A549 (cell line): ENCODE data around the gene VSTM5. TPM values are rescaled to one million over a fixed set of nuclear protein-coding genes. Genes with fewer than 3 reads are reported as not detected.

Experiments
- polyA plus RNA-seq, 4 experiments: library from polyadenylated mRNA; depleted of rRNA in 3 of 4; stranded (reverse); fragments of >200 nt; fragmentation: RNase III in 1 of 4; extraction: RNeasy Plus Mini Kit Qiagen cat#74134 plus additional on column Dnase treatment in 1 of 4; gene quantifications; 2 replicates in 3 of 4; 3 replicates in 1 of 4; pipeline ENCODE4 v1.2.3, GENCODE V29; 2011 to 2017
- small RNA-seq, 6 experiments: library from RNA; depleted of rRNA; stranded (forward); fragments of <200 nt; gene quantifications; one replicate each; pipeline ENCODE3, GENCODE V24; 2012

VSTM5 gene
- polyA plus RNA-seq, 2 of the 4 experiments (the other 2 are of a cell fraction): 0.04 TPM; not detected in 1

Small RNA genes within 50 kb of the gene (small RNA-seq; reads per million reads assigned to genes)
- gene RF00019: 0 reads per million in 6 experiments

Other genes starting within 250 kb of the VSTM5 start
- gene CEP295, start 188.9 kb downstream of the VSTM5 start, polyA plus RNA-seq (2011; rRNA removed): 12.4 and 17.6 TPM in 2 replicates
- gene CEP295, start 188.9 kb downstream of the VSTM5 start, polyA plus RNA-seq (2017; fragmentation: RNase III; extraction: RNeasy Plus Mini Kit Qiagen cat#74134 plus additional on column Dnase treatment): 5.4 to 5.9 TPM (median 5.5 TPM) in 3 replicates
- gene TAF1D, start 109.1 kb downstream of the VSTM5 start, polyA plus RNA-seq (2011; rRNA removed): 132 and 218 TPM in 2 replicates
- gene TAF1D, start 109.1 kb downstream of the VSTM5 start, polyA plus RNA-seq (2017; fragmentation: RNase III; extraction: RNeasy Plus Mini Kit Qiagen cat#74134 plus additional on column Dnase treatment): 116 to 142 TPM (median 123 TPM) in 3 replicates
- 26.8 and 27.6 TPM in 2 replicates for gene C11orf54, start 108.9 kb downstream of the VSTM5 start, polyA plus RNA-seq (2011; rRNA removed)
- 12.3 to 12.7 TPM (median 12.4 TPM) in 3 replicates for gene C11orf54, start 108.9 kb downstream of the VSTM5 start, polyA plus RNA-seq (2017; fragmentation: RNase III; extraction: RNeasy Plus Mini Kit Qiagen cat#74134 plus additional on column Dnase treatment)
- gene MED17, start 66.3 kb downstream of the VSTM5 start, polyA plus RNA-seq (2011; rRNA removed): 19.2 and 20.3 TPM in 2 replicates
- 16.2 to 16.7 TPM (median 16.6 TPM) in 3 replicates for gene MED17, start 66.3 kb downstream of the VSTM5 start, polyA plus RNA-seq (2017; fragmentation: RNase III; extraction: RNeasy Plus Mini Kit Qiagen cat#74134 plus additional on column Dnase treatment)
- not detected in 2 replicates for gene HEPHL1, start 170.7 kb upstream of the VSTM5 start, polyA plus RNA-seq (2011; rRNA removed)
- not detected in 3 replicates for gene HEPHL1, start 170.7 kb upstream of the VSTM5 start, polyA plus RNA-seq (2017; fragmentation: RNase III; extraction: RNeasy Plus Mini Kit Qiagen cat#74134 plus additional on column Dnase treatment)